HEK293 (cell line): ENCODE data around the gene ATP6V1F.
A peak's percentile ranks its signal among the peaks of the same experiment; 100 is the strongest.

ENCODE experiments used
- CTCF ChIA-PET: fragments of 350-600 bp; formaldehyde crosslinking; extraction: SDS; loops from one replicate; lab custom pipeline; 2021; ENCODE audit warnings: antibody characterized with exemption; lab: Yijun Ruan, JAX
- POLR2A ChIA-PET: fragments of 300-600 bp; formaldehyde crosslinking; extraction: SDS; loops from one replicate; lab custom pipeline; 2020; ENCODE audit warnings: antibody characterized with exemption, inconsistent platforms; lab: Yijun Ruan, JAX
- H3K27ac ChIP-seq: fragments of 200-500 bp; sonication (Bioruptor generic); 2 replicates; pipeline ENCODE4 v1.5.1; 2014; ENCODE audit warnings: low read depth, low read length, control low read depth, inconsistent platforms; ENCODE audit errors: extremely low read depth
- H3K36me3 ChIP-seq, 2 experiments: fragments of 200-500 bp in 1 of 2; sonication (Bioruptor generic) in 1 of 2; 1 replicate in 1 of 2; 2 replicates in 1 of 2; pipeline ENCODE4 v1.5.1; 2014 to 2017; ENCODE audit warnings: inconsistent platforms in 2 of 2, low read length in 2 of 2; ENCODE audit not compliant: control insufficient read depth in 2 of 2, insufficient read depth in 1 of 2
- H3K4me1 ChIP-seq: fragments of 200-500 bp; sonication (Bioruptor generic); 2 replicates; pipeline ENCODE4 v1.5.1; 2014; ENCODE audit warnings: mild to moderate bottlenecking, low read length, inconsistent platforms; ENCODE audit not compliant: control insufficient read depth, insufficient read depth
- H3K4me3 ChIP-seq: 2 replicates; pipeline ENCODE4 v1.5.1; 2011; ENCODE audit warnings: low read depth, mild to moderate bottlenecking, control low read depth, low read length, moderate library complexity
- H3K9me3 ChIP-seq: fragments of 200-500 bp; sonication (Bioruptor generic); 2 replicates; pipeline ENCODE4 v1.5.1; 2014; ENCODE audit warnings: low read depth, low read length, inconsistent platforms; ENCODE audit not compliant: control insufficient read depth, insufficient read depth
- GLIS1 ChIP-seq: fragments of 450-650 bp; formaldehyde crosslinking; IDR thresholded peaks from 2 replicates; pipeline ENCODE4 v1.5.1; 2016; ENCODE audit warnings: missing biosample characterization, missing genetic modification characterization
- GLIS2 ChIP-seq: fragments of 450-650 bp; formaldehyde crosslinking; IDR thresholded peaks from 2 replicates; pipeline ENCODE4 v1.5.1; 2016; ENCODE audit warnings: missing biosample characterization, missing genetic modification characterization
- KLF10 ChIP-seq: fragments of 450-650 bp; IDR thresholded peaks from 2 replicates; pipeline ENCODE4 v1.5.1; 2018; ENCODE audit warnings: missing biosample characterization, mild to moderate bottlenecking, missing genetic modification characterization
- SETDB1 ChIP-seq: IDR thresholded peaks from one replicate; pipeline ENCODE4 v1.6.1; 2017; ENCODE audit warnings: mild to moderate bottlenecking, low read length, moderate library complexity, mixed read lengths; ENCODE audit not compliant: insufficient read length
- ZFHX2 ChIP-seq: fragments of 450-650 bp; formaldehyde crosslinking; conservative IDR thresholded peaks from 2 replicates; pipeline ENCODE4 v1.5.1; 2016; ENCODE audit warnings: missing biosample characterization, missing genetic modification characterization
- ZIC2 ChIP-seq: fragments of 450-650 bp; formaldehyde crosslinking; IDR thresholded peaks from 2 replicates; pipeline ENCODE4 v1.5.1; 2016; ENCODE audit warnings: missing biosample characterization, missing genetic modification characterization
- ZNF10 ChIP-seq: fragments of 450-650 bp; formaldehyde crosslinking; IDR thresholded peaks from 2 replicates; pipeline ENCODE4 v1.5.1; 2017; ENCODE audit warnings: missing biosample characterization, missing genetic modification characterization
- ZNF391 ChIP-seq: fragments of 450-650 bp; formaldehyde crosslinking; IDR thresholded peaks from 2 replicates; pipeline ENCODE4 v1.5.1; 2016; ENCODE audit warnings: low read depth, missing biosample characterization, missing genetic modification characterization, borderline replicate concordance
- ZNF48 ChIP-seq: fragments of 450-650 bp; formaldehyde crosslinking; IDR thresholded peaks from 2 replicates; pipeline ENCODE4 v1.5.1; 2016; ENCODE audit warnings: missing biosample characterization, missing genetic modification characterization
- ZNF580 ChIP-seq: fragments of 450-650 bp; formaldehyde crosslinking; IDR thresholded peaks from 2 replicates; pipeline ENCODE4 v1.5.1; 2016; ENCODE audit warnings: missing biosample characterization, missing genetic modification characterization
- ZNF624 ChIP-seq: fragments of 450-650 bp; formaldehyde crosslinking; IDR thresholded peaks from 2 replicates; pipeline ENCODE4 v1.5.1; 2017; ENCODE audit warnings: missing biosample characterization, missing genetic modification characterization
- ZNF701 ChIP-seq: fragments of 450-650 bp; formaldehyde crosslinking; IDR thresholded peaks from 2 replicates; pipeline ENCODE4 v1.5.1; 2016; ENCODE audit warnings: missing biosample characterization, missing genetic modification characterization
- ZNF707 ChIP-seq: fragments of 450-650 bp; formaldehyde crosslinking; IDR thresholded peaks from 2 replicates; pipeline ENCODE4 v1.5.1; 2016; ENCODE audit warnings: missing biosample characterization, missing genetic modification characterization
- ZNF785 ChIP-seq: fragments of 450-650 bp; formaldehyde crosslinking; IDR thresholded peaks from 2 replicates; pipeline ENCODE4 v1.5.1; 2016; ENCODE audit warnings: missing biosample characterization, missing genetic modification characterization
- TF ChIP-seq, protein P1 (sequence below): fragments of 450-650 bp; formaldehyde crosslinking; IDR thresholded peaks from 2 replicates; pipeline ENCODE4 v1.5.1; 2016; ENCODE audit warnings: missing biosample characterization, missing genetic modification characterization
- TF ChIP-seq, protein P2 (sequence below): fragments of 450-650 bp; formaldehyde crosslinking; conservative IDR thresholded peaks from 2 replicates; pipeline ENCODE4 v1.5.1; 2016; ENCODE audit warnings: low read depth, missing biosample characterization, missing genetic modification characterization

Gene ATP6V1F

GRCh38 chr7:128873234-128873633 lies 10.6 kb downstream of the ATP6V1F start (continued):
- TF ChIP-seq, protein P1, sequence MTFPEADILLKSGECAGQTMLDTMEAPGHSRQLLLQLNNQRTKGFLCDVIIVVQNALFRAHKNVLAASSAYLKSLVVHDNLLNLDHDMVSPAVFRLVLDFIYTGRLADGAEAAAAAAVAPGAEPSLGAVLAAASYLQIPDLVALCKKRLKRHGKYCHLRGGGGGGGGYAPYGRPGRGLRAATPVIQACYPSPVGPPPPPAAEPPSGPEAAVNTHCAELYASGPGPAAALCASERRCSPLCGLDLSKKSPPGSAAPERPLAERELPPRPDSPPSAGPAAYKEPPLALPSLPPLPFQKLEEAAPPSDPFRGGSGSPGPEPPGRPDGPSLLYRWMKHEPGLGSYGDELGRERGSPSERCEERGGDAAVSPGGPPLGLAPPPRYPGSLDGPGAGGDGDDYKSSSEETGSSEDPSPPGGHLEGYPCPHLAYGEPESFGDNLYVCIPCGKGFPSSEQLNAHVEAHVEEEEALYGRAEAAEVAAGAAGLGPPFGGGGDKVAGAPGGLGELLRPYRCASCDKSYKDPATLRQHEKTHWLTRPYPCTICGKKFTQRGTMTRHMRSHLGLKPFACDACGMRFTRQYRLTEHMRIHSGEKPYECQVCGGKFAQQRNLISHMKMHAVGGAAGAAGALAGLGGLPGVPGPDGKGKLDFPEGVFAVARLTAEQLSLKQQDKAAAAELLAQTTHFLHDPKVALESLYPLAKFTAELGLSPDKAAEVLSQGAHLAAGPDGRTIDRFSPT (tag by site-specific recombination), result no peak
- no peak for TF ChIP-seq SETDB1
- TF ChIP-seq ZNF391 (tag by site-specific recombination), result no peak
- no peak for TF ChIP-seq ZFHX2

GRCh38 chr7:128874140-128875031 lies 11.7 kb downstream of the ATP6V1F start:
- ChIA-PET CTCF (interaction anchor here (0.6 to 1.1 kb wide), 5 partner anchors 12 to 238 kb away, joined by 3 to 4 read pairs (median 3); partner anchors contain the start of gene ATP6V1F), POLR2A (interaction anchor here (1.0 kb wide), 1 partner anchor 12 kb away, joined by 3 read pairs; the partner anchor contains the start of gene ATP6V1F)
- TF ChIP-seq GLIS2 (tag by site-specific recombination) (0 out of 2 replicates have a peak, but pooled peaks have one; percentile 36), ZNF624 (tag by site-specific recombination) (no peak), ZNF785 (tag by site-specific recombination) (no peak), ZNF701 (no peak), ZNF48 (no peak), ZNF580 (tag by site-specific recombination) (no peak), ZNF10 (no peak), ZIC2 (peak; percentile 71), GLIS1 (tag by site-specific recombination) (peak; percentile 63), ZNF707 (tag by site-specific recombination) (no peak), KLF10 (tag by site-specific recombination) (no peak)
- TF ChIP-seq, protein P2, sequence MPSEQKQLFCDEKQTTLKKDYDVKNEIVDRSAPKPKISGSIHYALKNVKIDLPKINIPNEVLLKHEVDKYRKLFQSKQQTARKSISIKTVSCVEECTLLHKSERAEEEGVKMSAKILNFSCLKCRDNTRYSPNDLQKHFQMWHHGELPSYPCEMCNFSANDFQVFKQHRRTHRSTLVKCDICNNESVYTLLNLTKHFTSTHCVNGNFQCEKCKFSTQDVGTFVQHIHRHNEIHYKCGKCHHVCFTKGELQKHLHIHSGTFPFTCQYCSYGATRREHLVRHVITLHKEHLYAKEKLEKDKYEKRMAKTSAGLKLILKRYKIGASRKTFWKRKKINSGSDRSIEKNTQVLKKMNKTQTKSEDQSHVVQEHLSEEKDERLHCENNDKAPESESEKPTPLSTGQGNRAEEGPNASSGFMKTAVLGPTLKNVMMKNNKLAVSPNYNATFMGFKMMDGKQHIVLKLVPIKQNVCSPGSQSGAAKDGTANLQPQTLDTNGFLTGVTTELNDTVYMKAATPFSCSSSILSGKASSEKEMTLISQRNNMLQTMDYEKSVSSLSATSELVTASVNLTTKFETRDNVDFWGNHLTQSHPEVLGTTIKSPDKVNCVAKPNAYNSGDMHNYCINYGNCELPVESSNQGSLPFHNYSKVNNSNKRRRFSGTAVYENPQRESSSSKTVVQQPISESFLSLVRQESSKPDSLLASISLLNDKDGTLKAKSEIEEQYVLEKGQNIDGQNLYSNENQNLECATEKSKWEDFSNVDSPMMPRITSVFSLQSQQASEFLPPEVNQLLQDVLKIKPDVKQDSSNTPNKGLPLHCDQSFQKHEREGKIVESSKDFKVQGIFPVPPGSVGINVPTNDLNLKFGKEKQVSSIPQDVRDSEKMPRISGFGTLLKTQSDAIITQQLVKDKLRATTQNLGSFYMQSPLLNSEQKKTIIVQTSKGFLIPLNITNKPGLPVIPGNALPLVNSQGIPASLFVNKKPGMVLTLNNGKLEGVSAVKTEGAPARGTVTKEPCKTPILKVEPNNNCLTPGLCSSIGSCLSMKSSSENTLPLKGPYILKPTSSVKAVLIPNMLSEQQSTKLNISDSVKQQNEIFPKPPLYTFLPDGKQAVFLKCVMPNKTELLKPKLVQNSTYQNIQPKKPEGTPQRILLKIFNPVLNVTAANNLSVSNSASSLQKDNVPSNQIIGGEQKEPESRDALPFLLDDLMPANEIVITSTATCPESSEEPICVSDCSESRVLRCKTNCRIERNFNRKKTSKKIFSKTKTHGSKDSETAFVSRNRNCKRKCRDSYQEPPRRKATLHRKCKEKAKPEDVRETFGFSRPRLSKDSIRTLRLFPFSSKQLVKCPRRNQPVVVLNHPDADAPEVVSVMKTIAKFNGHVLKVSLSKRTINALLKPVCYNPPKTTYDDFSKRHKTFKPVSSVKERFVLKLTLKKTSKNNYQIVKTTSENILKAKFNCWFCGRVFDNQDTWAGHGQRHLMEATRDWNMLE (tag by site-specific recombination), result no peak
- peaks cover 3% of the 10 kb centered on the region; the same call in 1 of the 2 replicates for H3K4me1 ChIP-seq
- no peak overlapping the region for H3K4me3 ChIP-seq
- no peaks in the 10 kb centered on the region for H3K9me3 ChIP-seq
- no peak overlapping the region for H3K27ac ChIP-seq
- no peaks in the 10 kb centered on the region for H3K36me3 ChIP-seq
